Heart right ventricle (tissue), 16 donors: Measurements from ENCODE around the gene WDR45B. TPM values are rescaled to one million over a fixed set of nuclear protein-coding genes. Genes with fewer than 3 reads are reported as not detected.

Source experiments
- ATAC-seq, 8 donors: fragments of 200-7000 bp; cut with Tn5 transposase; one replicate each; pipeline ENCODE4 v1.9.1; 2020; ENCODE audit warnings: mild to moderate bottlenecking in 8 of 8, moderate library complexity in 8 of 8, moderate number of reproducible peaks in 1 of 8
- DNase-seq, 2 donors: peaks; one replicate each; pipeline ENCODE4 v3.0.0-alpha.2; 2020
- H3K27ac ChIP-seq, 10 donors: fragments of 200-600 bp; sonication (generic) in 2 of 10; one replicate each; pipeline versions ENCODE4 v1.5.0 to v1.8.0; 2020 to 2022; ENCODE audit warnings: mild to moderate bottlenecking in 3 of 10
- H3K27me3 ChIP-seq, 7 donors: fragments of 200-600 bp; one replicate each; pipeline ENCODE4 v1.8.0; 2021 to 2022; ENCODE audit warnings: mild to moderate bottlenecking in 2 of 7
- H3K36me3 ChIP-seq, 9 donors: fragments of 200-600 bp; sonication (generic) in 1 of 9; one replicate each; pipeline versions ENCODE4 v1.5.0 to v1.8.0; 2020 to 2022; ENCODE audit warnings: mild to moderate bottlenecking in 2 of 9
- H3K4me1 ChIP-seq, 9 donors: fragments of 200-600 bp; sonication (generic) in 1 of 9; one replicate each; pipeline versions ENCODE4 v1.5.0 to v1.8.0; 2020 to 2022; ENCODE audit warnings: mild to moderate bottlenecking in 4 of 9
- H3K4me3 ChIP-seq, 10 donors: fragments of 200-600 bp; sonication (generic) in 2 of 10; one replicate each; pipeline versions ENCODE4 v1.5.0 to v1.8.0; 2020 to 2022; ENCODE audit warnings: mild to moderate bottlenecking in 7 of 10, moderate library complexity in 2 of 10
- H3K9me3 ChIP-seq, 11 donors: fragments of 200-600 bp in 10 of 11; sonication (generic) in 2 of 11; one replicate each; pipeline versions ENCODE4 v1.5.0 to v1.8.0; 2013 to 2022; ENCODE audit warnings: mild to moderate bottlenecking in 2 of 11, control low read depth in 1 of 11, moderate library complexity in 1 of 11
- CTCF ChIP-seq, 9 donors: fragments of 200-600 bp; sonication (generic) in 2 of 9; IDR thresholded peaks; one replicate each; pipeline versions ENCODE4 v1.5.0 to v1.8.0; 2021 to 2022; ENCODE audit warnings: antibody characterized with exemption in 9 of 9, mild to moderate bottlenecking in 5 of 9, moderate library complexity in 1 of 9
- WGBS, 2 donors: extraction: QIAGEN DNeasy Blood & Tissue Kit; methylation state at CpG; one replicate each; pipeline ENCODE4 v1.1.7; 2013; ENCODE audit warnings: inconsistent platforms in 1 of 2; 5-methylcytosine and 5-hydroxymethylcytosine counted together
- intact Hi-C, 10 donors: fragments of 100-400 bp; cut with DNase I; formaldehyde crosslinking; loops; one replicate each; pipeline versions ENCODE4 v1.11.1 to v1.14.2; 2022
- polyA plus RNA-seq, 2 donors: library from polyadenylated mRNA; stranded (reverse); fragments of 200-250 nt; gene quantifications; one replicate each; pipeline ENCODE4 v1.2.3, GENCODE V29; 2013
- total RNA-seq, 10 donors: library from RNA; stranded (reverse); fragmentation: NEBNext Ultra II Directional in 3 of 10; extraction: Animal tissue kit (Norgen Biotek cat#: 25700) in 3 of 10; gene quantifications; one replicate each; pipeline versions ENCODE4 v1.2.1 to v1.2.4, GENCODE V29; 2021 to 2023
- donor health status: Arrhythmogenic right ventricular cardiomyopathy.
- donor health status: ischemic (EF 13 %, LVEDD 7.1; RV severe dilation, severe dysfunction).
- donor health status: healthy with polysubstance abuse.
- donor health status: DM: no; HTN: yes; CAD: no.
- donor health status: DM: no; HTN: no; CAD: no.
- donor health status: ischemic (EF 25% LVEDD 6.9; RV normal size, moderate dysfunction).
- donor health status: ischemic (EF 25% LVEDD 5.7; RV mildly dilated, moderate dysfunction).
- donor health status: healthy.
- donor health status: DM: yes; HTN: yes; CAD: no.
- donor health status: Ischemic cardiomyopathy.
- donor health status: ischemic (EF 35%, LVEDD 5.7; RV mildly dilated, moderate dysfunction).
- donor health status: nonischemic (EF 11% LVEDD 7.7; RV severe dilation, severe dysfunction).
- donor health status: DM: yes; HTN: yes; CAD: no.
- donor health status: PGD.
- donor health status: ischemic (EF 29% LVEDD 5.4; RV normal size, mild dysfunction).
- donor health status: nonischemic (EF 23%, LVEDD 6.1; RV moderate dilation, normal function).

Gene WDR45B
- total and polyA plus RNA-seq, 12 donors, result 23.3 to 45.5 (median 39.7) TPM

- Histone ChIP-seq H3K4me1 (peaks cover 0 to 9% (median 6%) of the 10 kb centered on the region in 9 donors), H3K27ac (no peak overlapping the region), H3K9me3 (no peaks in the 10 kb centered on the region), H3K36me3 (peaks cover 0 to 79% (median 5%) of the 10 kb centered on the region in 9 donors), H3K4me3 (no peak overlapping the region), H3K27me3 (no peaks in the 10 kb centered on the region)
- ATAC-seq, result no peak
- intact Hi-C loops, result loop anchor here in 7 of 10 donors (10.0 kb wide), 3 partner anchors 45 to 105 kb away; partner anchors contain the start of gene TBCD (in 2 of the 7)
- WGBS, 2 donors, result 94 to 97% methylated on average over 15 of the region's 15 CpGs
- TF ChIP-seq CTCF (IDR thresholded peaks at IDR 0.05), result no peak
- DNase-seq, result no peak
Observed at GRCh38 chr17:82659886-82660285, 11.6 kb upstream of the WDR45B start.

GRCh38 chr17:82658796-82659452 lies 10.7 kb upstream of the WDR45B start:
- intact Hi-C loops, result loop anchor here in 3 of 10 donors (10.0 kb wide), 2 partner anchors 46 to 96 kb away; partner anchors contain the start of gene TBCD (in 1 of the 3)
- no peak for ATAC-seq
- Histone ChIP-seq H3K27ac (no peak overlapping the region), H3K36me3 (peaks cover 0 to 80% (median 5%) of the 10 kb centered on the region in 9 donors), H3K27me3 (no peaks in the 10 kb centered on the region), H3K9me3 (no peaks in the 10 kb centered on the region), H3K4me3 (no peak overlapping the region), H3K4me1 (peaks cover 0 to 18% (median 11%) of the 10 kb centered on the region in 9 donors)
- DNase-seq, result no peak
- 94 to 95% methylated on average over 36 of the region's 36 CpGs for whole genome bisulfite sequencing, 2 donors
- TF ChIP-seq CTCF (IDR thresholded peaks at IDR 0.05), result no peak

- WGBS, 2 donors, result 96% methylated on average over 23 of the region's 23 CpGs
- Histone ChIP-seq H3K36me3 (peaks cover 0 to 77% (median 5%) of the 10 kb centered on the region in 9 donors), H3K4me1 (peaks cover 0 to 21% (median 11%) of the 10 kb centered on the region in 9 donors), H3K27ac (no peak overlapping the region), H3K4me3 (no peak overlapping the region), H3K27me3 (no peaks in the 10 kb centered on the region), H3K9me3 (no peaks in the 10 kb centered on the region)
- TF ChIP-seq CTCF (IDR thresholded peaks at IDR 0.05), result no peak
- no peak for ATAC-seq
- no peak for DNase-seq
- intact Hi-C loops, result loop anchor here in 3 of 10 donors (10.0 kb wide), 2 partner anchors 46 to 96 kb away; partner anchors contain the start of gene TBCD (in 1 of the 3)
Observed at GRCh38 chr17:82658331-82658730, 10.1 kb upstream of the WDR45B start.

- TF ChIP-seq CTCF (IDR thresholded peaks at IDR 0.05), result no peak
- intact Hi-C loops, result loop anchor here in 3 of 10 donors (10.0 kb wide), 2 partner anchors 47 to 97 kb away; partner anchors contain the start of gene TBCD (in 1 of the 3)
- ATAC-seq, result no peak
- peaks cover 0 to 21% (median 11%) of the 10 kb centered on the region in 9 donors for H3K4me1 ChIP-seq
- no peaks in the 10 kb centered on the region for H3K27me3 ChIP-seq
- DNase-seq, result no peak
- no peaks in the 10 kb centered on the region for H3K9me3 ChIP-seq
- no peak overlapping the region for H3K27ac ChIP-seq
- 95 to 96% methylated on average over 19 of the region's 19 CpGs for WGBS, 2 donors
- no peak overlapping the region for H3K4me3 ChIP-seq
- peaks cover 0 to 76% (median 5%) of the 10 kb centered on the region in 9 donors for H3K36me3 ChIP-seq
Observed at GRCh38 chr17:82657926-82658325, 9.7 kb upstream of the WDR45B start.
